HG03460 (cell line): ENCODE data around the gene MRTFA.

ENCODE experiments used
- ATAC-seq: cut with Tn5 transposase; IDR thresholded peaks from one replicate; pipeline ENCODE4 v1.9.1; 2021; ENCODE audit not compliant: unreplicated experiment

Gene MRTFA

DNA sequence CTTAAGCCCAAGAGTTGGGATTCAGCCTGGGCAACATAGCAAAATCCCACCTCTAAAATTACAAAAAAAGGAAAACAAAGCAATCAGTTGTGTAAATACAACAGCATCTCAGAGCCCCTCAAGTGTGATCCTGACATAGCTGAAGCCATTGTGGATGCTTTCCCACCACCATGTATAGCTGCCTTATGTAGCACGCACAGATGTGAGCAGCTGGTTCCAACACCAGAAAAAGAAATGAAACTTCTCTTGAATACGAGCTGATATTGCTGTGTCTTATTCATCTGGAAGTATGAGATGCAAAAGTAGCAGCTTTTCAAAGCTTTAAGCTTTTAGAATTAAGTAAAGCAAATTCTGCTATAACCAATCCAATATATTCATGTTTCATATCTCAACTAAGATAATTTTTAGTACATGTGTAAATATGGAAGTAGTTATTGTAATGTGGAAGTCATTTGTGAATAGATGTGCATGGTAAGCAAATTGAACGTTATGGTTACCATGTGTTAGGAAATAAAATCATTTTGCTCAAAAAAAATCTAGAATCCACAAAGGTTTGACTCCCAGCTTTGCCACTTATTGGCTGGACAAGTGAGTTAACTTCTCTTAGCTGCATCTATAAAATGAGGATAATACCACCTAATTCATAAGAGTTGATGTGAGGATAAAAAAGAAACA lies 203.0 kb downstream of the MRTFA start:
- ATAC-seq, result no peak

DNA sequence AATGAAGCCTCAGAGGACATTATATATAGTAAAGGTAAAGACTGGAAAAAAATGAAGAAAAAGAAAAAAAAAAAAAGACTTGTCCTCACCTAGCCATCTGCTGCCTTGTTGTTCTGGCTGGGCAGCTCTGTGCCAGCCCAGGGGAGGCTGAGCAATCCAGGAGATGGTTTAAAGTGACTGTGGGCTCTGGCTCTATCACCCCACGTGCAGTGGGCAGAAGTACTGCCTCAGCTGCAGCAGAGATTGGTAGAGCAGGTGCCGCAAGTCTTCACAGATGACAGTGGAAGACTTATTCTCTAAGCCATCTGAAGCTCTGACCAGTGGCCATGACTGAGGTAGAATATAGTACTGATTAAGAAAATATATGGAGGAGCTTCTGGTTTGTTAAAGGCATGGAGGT lies 203.9 kb downstream of the MRTFA start:
- ATAC-seq, result no peak

DNA sequence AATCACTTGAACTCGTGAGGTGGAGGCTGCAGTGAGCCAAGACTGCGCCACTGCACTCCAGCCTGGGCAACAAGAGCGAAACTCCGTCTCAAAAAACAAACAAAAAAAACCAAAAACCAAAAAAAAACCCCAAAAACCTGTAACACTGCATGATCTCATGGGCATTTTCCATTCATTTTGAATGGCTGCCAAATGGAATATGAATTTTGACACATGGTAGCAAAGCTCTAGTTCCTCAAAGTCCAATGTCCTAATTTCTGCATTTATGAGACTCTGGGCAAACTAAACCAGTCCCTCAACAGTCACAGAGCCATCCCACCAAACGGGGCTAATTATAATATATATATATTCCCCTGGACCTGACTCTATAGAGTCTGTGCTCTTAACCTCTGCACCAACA lies 204.4 kb downstream of the MRTFA start:
- no peak for ATAC-seq

DNA sequence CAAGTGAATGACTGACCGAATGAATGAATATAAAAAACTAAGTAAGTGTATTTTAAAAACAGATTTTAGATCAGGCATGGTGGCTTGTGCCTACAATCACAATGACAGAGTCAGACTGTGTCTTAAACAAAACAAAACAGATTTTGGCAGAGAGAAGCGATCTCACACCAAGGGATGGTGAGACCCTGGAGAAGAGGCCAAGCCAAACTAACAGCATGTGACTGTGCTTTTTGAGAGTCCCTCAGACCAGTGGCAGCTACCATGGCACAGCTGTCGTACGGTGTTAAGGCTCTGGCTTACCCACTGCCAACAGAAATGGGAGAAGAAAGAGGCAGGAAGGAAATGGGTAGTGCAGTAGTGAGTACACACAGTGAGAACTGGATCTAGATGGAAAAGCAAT lies 205.5 kb downstream of the MRTFA start:
- no peak for ATAC-seq

DNA sequence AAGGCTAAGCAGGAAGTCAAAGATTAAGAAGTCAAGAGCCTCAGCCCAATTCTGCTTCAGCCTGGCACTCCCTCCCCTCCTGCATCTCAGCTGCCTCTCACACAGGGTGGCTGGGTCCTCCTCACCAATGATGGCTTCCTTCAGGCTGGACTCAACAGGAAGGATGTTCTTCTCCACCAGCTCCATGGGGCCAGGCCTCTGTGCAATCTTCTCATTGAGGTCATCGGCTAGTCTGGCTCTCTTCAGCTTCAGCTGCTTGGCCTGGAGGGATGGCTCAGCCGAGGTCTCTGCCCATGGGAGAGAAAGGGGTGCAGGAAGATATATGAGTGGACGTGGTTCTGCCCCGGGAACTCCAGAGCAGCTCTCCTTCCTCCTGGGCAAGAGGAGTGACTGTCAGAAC lies 207.0 kb downstream of the MRTFA start:
- ATAC-seq, result no peak

DNA sequence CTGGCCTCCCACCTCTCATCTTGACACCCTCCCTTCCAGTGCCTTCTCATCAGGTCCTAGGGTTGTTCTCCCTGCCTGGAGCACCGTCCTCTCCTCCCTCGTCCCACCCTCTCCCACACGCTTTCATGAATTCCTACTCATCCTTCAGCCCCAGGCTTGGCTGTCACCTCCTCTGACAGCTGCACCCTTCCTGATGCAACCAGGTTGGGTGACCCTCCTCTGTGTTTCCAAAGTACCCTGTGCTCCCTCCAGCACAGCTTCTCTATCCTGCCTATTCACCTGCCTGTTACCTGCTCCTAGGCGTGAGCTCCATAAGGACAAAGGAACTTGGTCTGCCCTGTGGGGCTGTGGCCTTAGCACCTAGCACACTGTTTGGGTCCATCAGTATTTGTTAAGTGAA lies 207.7 kb downstream of the MRTFA start:
- no peak for ATAC-seq

DNA sequence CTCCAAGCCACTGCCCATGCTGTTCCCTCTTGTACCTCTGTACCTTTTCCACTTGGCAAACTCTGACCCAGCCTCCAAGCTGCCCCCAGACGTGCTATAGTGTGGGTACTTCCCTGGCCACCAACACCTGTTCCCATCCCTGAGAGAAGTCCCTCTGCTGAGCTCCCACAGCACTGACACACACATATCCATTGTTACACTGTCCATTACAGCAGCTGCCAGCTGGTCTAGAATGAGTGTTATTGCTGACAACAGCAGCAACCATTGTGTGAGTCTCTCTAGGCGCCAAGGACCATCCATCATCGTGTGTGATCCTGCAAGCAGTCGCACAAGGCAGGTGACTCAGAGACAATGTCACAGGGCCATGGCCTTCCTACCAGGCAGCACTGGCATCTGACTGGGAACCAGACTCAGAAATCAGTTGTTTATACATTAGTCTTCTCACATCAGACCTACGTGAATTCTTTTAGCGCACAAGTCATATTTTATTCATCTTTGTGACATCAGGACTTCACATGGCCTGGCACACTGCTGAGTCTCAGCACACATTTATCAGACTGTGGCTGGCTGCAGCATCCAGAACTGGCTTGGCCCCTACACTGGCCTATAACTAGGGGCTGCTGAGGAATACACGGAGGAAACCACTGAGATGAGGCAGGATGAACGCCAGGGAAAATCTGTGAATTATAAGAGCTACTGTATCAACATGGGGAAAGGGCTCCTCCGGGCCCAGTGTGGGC lies 209.8 kb downstream of the MRTFA start:
- ATAC-seq, result no peak

DNA sequence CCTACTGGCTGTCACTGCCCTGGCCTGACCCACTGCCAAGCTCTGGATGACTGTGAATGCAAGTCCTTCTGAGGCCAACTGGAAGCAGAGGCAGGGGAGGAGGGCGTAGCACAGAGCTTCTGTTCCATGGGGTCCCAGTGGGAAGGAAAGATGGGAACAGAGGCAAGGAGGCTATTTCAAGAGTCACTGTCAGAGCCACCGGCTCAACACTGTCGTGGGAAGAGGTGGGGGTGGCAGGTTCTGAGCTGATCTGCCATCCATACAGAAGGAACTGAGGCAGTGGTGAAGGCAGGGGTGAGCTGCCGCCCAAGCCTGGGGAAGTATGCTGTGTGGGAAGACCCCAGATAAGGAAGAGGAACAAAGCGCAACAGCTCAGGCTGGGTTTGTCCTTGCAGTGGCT lies 211.4 kb downstream of the MRTFA start:
- no peak for ATAC-seq

DNA sequence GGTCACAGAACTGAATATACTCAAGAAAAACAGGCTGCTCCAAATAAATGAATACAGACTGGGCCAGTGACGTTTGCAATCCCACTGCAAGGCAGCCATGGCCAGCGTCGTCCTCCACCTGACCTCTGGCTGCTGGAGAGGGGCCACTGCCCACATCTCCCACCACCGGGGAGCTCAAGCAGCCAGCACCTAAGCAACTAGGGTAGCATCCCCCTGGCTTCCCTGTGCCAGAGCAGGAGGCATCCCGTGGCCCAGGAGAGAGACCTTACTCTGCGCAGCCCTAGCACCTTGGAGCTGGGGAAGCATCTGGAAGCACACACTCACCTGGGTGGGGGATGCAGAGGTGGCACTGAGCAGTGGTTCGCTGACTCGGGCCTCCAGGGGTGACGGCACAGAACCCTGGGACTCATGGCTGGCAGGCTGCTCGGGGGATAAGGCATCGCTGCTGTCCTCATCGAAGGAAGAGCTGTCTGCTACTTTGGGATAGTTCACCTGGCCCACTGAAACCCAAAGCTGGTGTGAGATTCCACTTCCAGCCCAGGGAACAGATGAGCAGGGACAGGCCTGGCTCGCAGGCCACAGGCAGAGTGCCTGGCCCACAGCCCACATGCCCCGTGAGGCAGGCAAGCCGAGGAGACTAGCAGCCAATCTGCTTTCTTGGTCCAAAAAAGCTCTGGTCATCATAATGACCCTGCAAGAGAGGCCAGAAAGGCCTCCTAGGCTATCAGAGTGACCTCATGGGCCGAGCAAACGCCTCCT lies 212.5 kb downstream of the MRTFA start:
- ATAC-seq, result no peak

DNA sequence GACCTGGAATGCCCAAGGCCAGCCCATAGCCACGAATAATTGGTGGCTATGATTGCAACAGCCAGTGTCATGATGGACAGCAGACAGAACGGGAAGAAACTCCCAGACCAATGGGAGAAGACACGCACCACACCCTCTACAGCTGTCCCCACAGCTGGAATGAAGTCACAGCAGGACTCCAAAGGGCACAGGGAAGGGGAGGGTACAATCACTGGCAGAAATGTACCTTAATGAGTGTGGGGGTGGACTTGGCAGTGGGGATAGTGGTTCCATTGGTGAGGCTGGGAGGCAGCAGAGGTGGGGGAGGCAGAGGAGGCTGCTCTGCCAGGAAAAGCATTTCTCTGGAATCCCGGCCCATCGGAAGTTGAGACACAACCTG lies 213.2 kb downstream of the MRTFA start:
- no peak for ATAC-seq

DNA sequence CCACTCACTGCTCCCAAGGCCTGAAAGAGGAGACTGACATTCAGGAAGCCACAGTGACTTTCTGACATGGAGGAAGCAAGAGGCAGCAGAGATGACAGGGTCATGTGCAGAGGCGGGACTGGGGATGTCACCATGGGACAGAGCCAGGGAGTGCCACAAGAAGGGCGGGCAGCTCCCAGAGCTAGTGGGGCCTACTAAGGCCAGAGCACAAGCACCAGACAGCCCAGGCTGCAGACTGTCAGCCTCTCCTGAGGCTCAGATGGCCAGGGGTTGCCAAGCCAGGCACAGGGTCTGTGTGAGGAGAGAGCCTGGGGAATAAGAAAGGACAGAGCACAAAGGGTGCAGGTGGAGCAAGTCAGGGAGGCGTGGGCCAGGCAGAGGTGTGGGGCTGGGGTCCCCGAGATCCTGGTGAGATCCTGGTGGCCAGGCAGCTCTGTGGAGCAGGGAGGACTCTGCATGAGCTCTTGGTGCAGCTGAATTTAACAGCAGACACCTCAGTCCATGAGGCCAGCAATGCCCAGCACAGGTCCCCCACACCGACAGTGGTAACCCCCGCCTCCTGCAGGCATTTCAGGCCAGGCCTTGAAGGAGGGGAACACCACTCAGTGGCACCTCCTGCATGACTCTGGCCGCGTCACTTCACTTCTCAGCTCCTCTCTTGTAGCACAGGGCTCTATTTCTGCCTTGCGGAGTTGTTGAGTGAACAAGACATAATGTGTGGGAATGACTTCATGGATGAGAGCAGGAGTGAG lies 213.8 kb downstream of the MRTFA start:
- ATAC-seq, result no peak

DNA sequence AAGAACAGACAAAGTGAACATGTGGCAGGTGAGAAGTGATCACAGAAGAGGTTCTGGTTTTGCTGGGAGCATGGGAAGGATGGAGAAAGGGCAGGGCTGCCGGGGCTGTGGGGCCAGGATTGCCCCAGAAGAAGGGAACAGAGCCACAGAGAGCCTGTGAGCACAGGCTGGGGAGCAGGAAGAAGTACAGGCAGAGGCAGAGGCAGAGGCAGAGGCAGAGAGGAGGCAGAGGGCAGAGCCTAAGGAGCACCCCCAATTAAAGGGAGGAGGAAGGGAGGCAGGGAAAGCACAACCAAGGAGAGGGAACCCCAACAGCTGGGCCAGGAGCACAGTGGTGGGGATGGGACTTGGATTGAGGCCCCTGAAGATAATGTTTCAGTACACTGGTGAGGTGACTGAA lies 214.6 kb downstream of the MRTFA start:
- no peak for ATAC-seq

DNA sequence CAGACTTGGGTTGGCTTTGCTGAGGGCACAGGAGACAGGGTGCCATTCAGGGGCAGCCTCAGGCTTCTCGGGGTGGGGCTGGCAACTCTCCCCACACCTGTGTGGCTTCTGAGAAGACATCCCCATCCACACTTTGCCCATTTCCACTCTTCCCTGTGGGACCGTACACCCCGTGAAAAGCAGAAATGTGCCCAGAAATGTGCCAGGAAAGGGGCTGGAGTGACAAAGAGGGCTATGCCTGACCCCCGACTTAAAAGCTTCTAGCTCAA lies 215.5 kb downstream of the MRTFA start:
- ATAC-seq, result no peak

DNA sequence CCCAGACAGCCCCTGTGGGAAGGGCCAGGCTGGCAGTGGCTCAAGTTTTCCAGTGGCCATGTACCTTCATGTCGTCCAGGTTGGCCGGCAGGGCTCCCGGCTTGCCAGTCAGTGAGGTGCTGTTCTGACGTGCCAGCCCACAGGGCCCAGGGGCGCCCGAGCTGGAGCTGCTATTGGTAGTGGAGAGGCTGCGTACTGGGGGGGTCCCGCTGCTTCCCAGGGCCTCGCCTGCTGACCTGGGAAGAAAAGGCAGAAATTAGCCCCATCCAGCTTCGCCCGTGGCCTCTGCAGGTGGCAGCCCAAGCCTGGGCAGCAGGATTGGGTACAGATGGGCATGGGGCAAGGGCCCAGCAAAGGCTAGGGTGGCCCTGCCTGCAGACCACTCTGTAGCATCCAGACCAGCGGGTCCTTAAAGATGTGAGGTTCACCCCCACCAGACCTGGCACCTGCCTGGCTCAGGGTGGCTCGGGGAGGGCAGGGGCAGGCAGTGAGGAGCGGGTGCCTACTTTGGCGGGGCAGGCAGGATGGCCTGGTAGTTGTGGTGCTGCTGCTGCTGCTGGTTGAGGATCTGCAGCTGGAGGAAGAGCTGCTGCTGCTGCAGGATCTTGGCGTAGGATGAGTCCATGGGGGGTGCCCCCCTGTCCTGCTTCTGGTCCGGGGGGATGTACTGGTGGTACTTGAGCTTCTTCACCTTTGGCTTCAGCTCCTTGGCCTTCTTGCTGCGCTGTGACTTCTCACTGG lies 216.0 kb downstream of the MRTFA start:
- ATAC-seq, result no peak

DNA sequence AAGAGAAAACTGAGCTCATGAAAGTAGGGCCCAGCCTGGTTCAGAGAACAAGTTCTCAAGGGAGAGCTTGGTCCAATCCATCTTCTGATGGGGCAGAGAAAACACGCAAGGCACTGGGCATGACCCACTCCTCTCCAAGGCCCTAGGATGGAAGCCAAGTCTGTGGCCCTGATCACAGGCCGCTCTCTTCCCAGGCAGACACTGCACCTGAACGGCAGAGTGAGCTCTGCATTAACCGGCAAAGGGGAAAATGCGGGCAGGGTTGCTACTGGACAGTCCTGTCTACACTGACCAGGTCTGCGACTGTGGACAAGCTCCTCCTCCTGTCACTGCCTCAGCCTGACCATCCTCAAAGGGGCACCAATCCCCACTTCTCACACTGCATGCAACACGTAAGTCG lies 216.8 kb downstream of the MRTFA start:
- no peak for ATAC-seq

DNA sequence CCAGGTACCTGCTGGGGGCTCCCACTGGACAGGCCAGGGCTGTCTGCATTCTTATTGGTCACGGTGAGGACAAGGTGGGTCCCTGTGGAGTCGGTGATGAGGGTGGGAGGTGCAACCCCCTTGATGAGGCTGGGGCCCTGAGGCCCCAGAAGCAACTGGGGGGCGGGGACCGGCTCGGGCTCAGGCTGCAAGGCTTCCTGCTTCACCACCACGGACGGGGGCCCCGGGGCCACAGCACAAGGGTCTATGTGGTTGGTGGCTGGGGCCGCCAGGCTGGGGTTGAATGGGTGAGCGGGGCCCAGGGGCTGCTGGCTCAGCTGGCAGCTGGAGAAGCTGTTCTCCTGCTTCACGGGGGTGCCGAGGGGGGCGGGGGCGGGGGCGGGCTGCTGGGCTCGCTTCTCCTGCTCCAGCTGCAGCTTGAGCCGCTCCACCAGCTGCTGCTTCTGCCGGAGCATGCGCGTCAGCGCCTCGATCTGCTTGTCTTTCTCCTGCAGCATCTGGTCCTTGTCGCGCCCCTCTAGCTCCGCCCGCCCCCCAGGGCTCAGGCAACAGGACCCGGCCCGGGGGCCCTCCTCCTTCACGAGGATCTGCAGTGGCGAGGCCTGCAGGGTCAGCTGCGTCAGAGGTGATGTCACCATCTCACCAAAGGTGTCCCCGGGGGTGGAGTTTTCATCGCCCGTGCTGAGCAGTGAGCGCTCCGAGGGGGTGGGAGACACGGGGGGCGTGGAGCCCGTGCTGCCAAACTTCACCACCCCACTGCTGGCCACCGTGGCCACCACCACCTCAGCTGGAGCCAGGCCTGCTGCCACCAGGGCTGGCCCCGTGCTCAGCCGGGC lies 217.9 kb downstream of the MRTFA start:
- no peak for ATAC-seq

DNA sequence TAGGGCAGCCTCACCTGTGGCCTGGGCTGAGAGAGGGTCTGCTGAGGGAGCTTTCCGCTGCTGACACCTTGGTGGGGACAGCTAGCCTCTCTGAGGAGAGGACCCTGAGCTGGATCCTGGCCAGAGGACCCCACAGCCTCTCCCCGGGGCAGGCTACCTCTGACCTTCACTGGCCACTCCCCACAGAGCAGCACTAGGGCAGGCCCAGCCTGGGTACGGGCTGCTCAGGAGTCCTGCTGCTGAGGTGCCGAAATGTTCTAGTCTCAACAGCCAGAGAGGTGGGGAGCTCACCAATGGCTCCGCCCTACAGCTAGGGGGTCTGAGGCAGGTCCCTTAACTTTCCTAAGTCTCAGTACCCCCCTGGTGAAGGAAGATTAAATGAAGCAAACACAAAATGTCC lies 218.6 kb downstream of the MRTFA start:
- no peak for ATAC-seq

DNA sequence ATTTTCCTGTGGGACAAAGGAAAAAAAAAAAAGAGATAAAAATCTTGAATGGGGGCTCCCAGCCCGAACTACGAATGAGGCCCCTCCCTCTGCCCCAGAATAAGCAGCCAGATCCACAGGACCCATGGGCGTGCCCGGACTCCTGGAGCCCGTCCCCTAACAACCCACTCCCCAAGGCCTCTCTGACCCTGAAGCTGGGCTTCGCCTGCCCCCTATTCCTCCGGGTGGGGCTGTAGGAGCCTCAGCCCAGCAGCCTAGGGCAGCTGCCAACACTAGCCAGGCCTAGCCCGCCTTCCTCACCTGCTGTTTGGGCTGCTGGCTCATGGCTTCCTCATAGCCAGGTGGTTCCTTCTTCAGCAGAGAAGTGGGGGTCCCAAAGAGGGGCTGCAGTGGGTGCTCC lies 219.5 kb downstream of the MRTFA start:
- ATAC-seq, result no peak

DNA sequence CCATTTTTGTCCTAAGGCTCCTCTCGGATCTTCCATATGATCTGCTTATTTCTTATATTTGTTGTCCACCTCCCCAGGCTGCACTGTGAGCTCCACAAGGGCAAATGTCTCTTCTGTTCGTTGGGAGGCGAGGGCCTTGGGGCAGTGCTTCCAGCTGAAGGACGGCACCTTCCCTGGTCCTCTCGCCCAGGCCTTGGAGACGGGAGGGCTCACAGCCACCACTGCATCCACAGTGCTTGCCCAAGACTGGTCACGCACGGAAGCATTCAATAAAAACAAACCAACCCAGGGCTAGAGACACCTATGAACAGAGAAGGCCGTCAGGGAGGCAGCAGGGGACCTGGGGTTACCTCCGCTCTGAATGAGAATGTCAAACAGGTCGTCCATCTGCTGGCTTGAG lies 219.9 kb downstream of the MRTFA start:
- no peak for ATAC-seq

DNA sequence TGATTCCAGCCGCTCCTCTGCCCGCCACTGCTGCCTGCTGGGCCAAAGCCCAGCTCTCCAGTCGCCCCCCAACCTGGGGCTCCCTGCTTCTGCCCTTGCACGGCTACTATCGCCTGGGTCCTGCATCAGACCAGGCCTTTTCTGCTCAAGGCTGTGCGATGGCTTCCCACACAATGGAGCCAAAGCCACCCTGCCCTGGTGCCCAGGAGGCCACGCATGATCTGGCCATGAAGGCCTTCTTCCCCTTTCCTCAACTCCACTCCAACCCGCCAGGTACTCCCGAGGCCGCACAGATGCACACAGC lies 220.3 kb downstream of the MRTFA start:
- ATAC-seq, result no peak
